Activated CD4-positive, alpha-beta T cell treated with anti-CD3 and anti-CD28 coated beads, Interleukin-2, Interleukin-4, amounts not matched to agents 100 ng/mL and 50 ng/mL, durations not matched to agents 16 hours and 8 hours (primary cell): ENCODE results near the gene ZBTB1.
"Not testable (repeated sequence)": the region's sequence is repeated elsewhere in the genome, so short reads cannot be mapped to it uniquely, and the experiment has no call there.

ENCODE experiments used
- DNase-seq: peaks from one replicate; pipeline ENCODE4 v3.0.0-alpha.2; 2020; ENCODE audit warnings: low spot score

ZBTB1 gene

DNA sequence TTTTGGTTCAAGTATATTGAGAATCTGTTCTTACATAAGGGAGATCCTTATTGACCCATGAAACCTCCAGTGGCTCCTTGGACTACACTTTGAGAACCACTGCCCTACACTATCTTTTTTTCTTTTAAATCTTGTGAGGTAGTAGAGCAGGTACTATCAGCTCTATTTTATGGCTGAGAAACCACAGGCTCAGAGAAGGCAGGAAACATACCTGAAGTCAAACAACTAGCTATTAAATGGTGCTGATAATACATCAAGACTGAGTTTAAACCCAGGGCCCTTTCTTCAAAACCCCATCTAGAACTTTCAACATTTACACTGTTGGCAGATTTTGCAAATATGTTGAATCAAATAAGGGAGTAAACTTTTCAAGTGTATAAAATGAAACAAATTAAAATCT, 7.8 kb upstream of the ZBTB1 start:
- DNase-seq, result no peak

DNA sequence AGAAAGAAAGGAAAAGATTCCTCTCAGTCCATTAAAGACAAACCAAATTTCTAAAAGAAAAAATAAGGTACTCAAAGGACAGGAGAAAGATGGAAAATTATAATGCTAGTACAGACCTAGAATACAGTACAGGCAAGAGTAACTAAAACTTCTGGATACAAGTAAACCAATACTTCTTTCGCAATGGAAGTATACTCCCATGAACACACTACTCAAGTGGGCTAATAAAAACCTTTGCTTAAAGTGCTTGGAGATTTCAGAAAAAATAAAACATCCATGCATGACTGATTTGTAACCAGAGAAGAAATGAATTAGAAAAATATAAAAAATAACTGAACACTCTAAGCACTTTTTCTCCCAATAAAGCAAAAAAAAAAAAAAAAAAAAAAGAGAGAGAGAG, 4.5 kb upstream of the ZBTB1 start:
- DNase-seq, result no peak

DNA sequence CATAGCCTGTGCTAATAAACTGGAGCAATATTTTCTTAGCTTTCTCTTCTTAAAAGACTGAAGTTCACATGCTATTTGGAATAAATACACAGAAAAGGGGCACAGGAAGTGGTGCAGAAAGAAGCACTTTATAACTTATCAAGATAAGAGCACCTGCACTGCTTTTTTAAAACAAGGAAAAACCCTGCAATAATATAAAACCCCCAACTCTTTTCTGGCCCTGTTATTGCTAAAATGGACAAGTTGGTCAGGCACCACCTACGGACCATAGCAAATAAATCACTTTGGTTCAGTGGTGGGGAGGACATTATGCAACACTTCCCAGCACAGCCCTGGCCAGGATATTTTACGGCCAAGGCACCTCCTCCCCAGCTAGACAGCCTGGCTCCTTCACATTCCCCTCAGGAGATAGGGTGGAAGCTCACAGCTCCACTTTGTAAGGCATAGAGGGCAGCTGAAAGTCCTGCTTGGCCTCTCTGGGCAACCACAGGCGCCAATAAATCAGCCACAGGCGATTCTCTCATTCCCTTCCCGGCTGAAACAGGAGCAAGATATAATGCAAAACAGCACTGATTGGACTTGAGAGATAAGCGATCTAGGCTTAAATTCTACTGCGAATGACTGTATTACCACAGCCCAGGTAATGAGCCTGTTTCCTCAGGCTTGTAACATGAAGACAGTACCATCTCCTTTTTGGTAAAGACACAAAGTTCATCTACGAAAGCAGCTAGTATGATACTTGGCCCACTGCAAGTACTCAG, 3.0 kb upstream of the ZBTB1 start:
- DNase-seq, result no peak

DNA sequence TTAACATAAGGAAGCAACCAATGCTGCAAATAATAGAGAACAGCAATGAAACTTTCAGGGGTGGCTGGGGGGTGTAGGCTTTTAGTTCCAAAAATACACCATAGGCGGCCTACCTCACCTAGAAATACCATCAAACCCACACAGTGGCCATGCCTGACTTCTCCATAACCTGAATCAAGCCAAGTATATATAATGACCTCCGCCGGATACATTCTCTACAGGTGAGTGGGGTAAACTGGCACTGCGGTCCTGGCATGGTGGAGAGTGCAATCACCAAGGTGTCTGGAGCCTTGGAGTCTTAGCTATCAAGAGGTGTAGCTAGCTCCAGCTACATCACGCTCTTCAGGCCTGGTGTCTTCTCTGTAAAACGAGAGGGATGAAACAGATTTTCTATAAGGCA, 2.1 kb upstream of the ZBTB1 start:
- DNase-seq, result no peak

DNA sequence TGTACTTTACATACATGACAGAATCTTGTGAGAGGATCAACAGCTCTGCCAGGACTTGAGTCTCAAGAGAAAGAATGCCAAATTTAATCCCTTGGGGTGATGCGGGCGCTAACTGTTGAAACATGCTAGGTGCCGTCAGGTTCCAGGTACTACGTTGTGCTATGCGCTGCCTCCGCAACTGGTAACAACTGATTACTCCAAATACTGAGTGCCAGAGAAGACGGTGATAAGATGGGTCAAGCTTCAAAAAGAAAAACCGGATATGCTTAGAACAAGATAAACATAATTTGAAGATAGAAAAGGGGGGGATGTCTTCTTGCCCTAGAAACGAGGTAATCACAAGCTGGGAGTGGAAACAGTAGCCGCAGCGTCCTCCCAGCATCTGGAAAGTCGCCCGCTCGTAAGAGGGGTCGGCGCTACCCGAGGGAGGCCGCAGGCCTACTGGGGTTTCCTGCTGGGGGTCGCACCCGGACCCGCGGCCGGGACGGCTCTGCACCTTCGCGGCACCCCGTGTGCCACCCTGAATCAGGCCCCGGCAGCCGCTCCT, 1.6 kb upstream of the ZBTB1 start:
- DNase-seq, result no peak

DNA sequence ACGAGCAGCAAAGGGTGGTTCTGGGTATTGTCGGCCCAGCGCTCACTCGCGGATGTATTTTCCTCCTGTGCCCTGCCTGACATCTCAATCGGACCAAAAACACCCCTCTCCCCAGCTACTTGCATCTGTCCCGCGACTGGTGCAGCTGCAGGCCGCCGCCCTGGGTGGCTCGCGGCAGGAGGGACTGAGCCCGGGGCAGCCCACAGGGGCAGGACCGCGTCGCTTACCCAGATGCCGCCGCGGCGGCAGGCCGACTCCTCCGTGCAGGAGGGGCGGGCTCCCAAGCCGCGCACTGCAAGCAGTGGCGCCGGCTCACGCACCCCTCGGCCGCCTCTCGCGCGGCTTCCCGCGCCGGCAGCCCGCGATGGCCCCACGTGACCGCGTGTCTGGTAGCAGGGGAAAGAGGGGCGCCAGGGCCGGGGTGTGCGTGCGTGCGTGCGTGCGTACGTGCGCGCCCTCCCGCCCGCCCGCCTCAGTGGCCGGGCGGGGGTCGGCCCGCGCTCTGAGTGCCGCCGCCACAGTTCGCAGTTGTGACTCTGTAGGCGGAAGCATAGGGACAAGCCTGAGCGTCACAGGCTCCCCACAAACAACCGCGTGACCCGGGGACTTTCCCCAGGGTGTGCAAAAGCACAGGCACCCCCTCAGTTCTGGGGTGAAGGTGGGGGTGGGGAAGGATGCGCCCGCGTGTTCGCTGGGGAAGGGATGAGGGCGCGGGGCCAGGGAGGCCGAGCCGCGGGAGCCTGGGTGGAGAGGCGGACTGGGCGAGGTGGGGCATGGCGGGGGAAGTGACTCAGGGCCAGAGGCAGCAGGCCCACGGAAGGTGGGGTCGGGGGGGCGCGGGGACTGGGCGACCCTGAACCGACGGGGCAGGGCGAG, 898 bp upstream of the ZBTB1 start, which contains the start of gene ZBTB25:
TSS of gene ZBTB25 (minus strand) at position 405 of the 876 bp plus-strand sequence. CDS start 13,305 bp downstream, outside the sequence.
- peak; percentile 96 for DNase-seq

DNA sequence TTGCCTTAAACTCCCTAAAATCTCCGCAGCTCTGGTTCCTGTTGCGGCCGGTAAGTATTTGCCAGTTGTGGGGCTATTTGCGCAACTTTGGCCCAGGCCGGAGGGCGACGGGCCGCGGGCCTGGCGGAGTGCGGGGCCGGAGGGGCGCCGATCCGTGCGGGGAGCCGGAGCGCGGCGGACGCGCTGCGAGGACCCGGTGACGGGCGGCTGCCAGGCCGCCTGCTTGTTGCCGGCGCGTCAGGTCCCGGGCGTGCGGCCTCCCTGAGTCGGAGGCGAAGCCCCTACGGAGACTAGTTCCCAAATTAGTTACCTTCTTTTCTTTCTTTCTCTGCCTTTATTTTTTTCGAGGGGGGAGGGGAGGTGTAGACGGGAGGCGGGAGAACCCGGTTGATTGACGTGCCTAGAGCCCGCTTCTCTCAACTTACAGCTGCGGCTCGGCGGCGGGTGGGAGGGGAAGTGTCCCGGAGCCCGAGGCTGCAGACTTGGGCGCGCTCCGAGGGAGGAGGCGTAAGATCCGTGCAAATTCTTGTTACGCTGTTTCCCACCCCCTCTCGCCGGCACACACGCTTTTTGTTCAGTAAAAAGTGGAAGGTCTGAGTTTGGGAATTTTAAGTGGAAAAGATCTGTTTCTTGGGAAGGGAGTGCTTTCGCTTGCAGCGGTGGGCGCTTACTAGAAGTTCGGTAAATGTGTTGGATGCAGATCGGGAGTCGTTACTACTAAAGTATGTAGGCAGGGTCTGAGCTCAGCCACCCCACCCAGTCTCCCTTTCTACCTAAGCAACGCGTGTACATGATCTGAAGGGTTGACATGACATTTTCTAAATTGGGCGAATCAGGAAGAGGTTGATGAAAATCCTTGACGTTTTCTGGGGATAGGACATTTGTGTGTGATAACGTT, 576 bp downstream of the ZBTB1 start:
- DNase-seq, result peak; percentile 89

DNA sequence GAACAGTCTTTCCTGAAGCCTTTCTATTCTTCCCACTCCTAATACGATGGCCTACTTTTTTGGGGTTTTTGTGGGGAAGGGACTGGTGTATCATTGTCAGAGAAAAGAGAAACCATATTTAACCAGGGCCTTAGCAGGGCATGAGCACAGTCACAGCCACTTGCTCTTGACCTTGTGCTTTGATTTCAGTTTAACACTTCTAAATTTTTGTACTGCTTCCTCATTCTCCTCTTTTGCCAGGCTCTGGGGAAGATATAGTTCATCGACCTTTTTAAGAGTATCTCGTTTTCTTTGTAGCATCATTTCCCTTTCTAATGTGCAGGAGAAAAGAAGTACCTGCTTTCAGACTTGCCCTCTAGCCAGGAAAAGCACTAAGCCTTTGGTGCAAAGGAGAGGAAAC, 2.2 kb downstream of the ZBTB1 start:
- DNase-seq, result no peak

DNA sequence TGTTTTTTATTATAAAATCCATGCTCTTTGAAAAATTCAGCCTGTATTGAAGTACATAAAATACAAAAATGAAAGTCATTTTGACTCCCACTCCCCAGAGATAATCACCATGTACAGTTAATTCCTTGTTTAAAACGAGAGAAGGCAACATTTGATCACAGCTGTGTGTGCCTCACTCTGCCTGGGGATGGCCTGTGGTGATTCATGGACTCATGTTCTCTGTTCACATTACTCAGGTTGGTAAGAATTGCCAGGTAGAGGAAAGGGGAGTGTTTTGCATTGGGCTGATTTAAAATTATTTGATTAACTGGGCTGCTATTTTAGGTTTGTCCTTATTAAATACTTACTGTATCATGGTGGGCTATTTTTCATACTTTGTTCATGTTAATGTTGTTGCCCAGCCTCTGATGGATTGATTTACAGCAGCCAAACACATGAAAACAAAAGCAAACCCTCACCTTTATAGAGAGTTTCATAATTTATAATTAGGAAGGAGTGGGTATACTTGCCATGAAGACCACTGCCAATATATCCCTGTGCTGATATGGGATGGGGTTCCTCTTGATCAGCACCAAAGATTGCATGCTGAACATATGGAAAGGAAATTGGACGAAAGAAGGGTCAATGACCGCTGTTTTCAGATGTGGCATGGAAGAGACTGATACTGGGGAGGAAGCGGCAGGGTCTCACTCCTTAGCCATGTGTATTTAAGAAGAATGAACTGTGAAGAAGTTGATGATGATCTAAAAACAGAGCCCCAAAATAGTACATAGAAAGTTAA, 3.0 kb downstream of the ZBTB1 start:
- peak; percentile 49 for DNase-seq

DNA sequence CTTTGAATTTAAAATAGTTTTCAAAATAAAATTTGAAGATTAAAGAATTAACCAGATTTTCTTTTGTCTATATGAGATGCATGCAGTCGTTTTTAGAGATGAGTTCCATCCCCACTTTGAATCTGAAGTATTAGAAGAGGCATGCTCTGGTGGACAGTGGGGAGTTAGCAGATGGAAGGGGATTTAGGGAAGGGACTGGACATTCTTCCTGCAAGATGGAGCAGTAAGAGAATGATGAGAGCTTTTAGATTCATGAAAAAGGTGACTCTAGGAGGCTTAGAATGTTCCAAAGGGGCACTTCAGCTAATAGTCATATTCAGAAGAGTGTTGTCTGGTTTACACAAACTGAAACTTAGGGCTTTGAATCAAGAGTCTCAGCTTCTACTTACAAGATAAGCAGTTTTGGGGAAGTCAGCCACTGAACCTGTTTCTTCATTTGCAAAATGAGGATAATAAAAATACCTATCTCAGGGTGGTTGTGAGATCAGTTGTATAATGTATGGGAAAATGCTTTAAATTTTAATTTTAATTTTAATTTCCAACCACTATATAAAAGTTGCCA, 3.7 kb downstream of the ZBTB1 start:
- DNase-seq, result peak; percentile 81

DNA sequence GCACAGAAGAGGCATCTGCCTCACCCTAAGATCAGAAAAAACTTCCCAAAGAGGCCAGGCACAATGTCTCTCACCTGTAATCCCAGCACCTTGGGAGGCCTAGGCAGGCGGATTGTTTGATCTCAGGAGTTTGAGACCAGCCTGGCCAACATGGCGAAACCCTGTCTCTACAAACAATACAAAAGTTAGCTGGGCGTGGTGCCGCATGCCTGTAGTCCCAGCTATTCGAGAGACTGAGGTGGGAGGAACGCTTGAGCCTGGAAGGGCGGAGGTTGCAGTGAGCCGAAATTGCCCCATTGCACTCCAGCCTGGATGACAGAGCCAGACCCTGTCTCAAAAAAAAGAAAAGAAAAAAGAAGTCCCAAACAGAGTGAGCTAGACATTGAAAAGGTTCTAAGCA, 4.5 kb downstream of the ZBTB1 start:
- DNase-seq, result no peak

DNA sequence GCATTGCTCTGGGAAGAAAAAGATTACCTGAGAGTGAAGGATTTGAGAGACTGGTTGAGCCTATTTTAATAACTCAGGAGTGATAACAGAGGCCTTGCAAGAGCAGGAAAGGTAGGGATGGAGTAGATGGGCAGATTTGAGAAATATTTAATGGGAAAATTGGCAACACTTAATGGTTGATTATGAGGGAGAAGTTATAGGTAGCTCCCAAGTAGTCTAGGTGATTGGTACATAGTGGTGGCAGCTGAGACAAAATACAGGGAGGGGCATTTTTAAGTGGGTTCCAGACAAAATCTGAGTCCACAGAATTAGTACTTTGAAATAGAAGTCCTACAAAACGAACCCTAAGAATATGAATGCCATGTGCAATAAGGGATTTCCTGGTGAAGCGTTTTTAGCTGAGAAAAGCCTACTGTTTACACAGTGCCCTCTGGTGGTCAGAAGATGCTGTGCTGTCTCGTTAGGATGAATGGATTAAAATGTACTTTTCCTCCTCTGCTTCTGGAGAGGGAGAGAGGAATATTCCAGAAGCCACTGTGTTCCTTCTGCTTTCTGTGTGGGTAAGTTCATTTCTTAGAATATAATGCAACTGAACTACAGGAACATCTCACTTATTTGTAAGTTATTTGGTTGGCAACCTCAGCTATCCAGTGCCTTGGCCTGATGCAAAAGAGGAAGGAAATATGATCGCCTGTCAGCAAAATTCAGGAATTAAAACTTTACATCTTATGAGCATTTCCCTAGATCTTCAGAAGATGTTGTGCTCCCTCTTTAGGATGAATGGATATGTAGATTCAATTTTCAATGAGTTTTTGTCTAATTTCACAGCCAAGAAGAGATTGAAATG, 6.5 kb downstream of the ZBTB1 start:
- DNase-seq, result peak; percentile 69

DNA sequence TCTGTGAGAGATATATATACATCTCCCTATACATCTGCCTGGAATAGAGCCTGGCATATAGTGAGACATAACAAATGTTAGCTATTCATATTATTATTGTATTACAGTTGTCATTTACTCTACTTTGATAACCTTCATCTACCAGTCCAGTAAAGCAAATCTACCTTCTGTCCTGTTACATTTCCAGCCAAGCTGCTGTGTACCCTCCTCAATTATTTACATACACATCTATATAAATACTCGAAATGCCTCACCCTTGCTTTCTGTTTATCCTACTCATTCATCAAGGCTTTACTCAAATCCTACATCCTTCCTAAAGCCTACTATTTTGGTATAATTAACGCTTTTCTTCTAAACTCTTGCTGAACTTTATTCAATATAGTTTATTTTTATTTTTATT, 8.7 kb downstream of the ZBTB1 start:
- DNase-seq, result no peak

DNA sequence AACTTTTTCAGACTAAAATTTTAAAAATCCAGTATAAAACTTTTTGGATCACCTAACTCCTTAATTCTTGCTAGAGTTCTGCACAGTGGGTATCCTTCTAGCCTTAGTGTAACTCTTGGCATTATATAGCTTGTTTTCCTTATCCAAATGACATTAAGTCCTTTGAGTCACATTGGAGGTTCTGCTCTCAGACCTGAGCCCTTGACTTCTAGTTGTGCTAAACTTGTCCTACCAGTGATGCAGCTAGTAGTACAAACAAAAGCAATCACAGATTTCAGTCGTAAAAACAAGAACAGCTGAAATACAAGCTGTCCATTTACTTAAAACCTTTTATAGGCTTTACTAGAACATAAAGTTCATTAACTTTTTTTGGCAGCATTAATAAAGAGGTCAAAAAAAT, 10.5 kb downstream of the ZBTB1 start:
- DNase-seq, result no peak

DNA sequence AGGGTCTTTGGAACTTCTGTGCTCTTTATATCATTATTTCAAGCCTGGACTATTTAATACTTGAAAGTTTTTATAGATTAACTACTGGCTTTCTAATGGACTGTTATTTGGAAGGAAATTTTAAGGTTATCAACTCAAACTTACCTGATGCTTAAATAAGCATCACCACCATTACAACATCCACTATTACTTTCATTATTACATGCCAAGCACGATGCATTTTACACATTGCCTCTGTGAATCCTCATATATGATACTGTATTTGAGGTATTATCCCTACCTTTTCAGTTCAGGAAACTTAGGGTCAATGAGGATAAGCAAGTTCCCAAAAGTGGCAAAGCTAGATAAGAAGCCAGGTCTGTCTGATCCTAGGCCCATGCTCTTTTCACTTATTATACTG, 12.4 kb downstream of the ZBTB1 start:
- DNase-seq, result no peak

DNA sequence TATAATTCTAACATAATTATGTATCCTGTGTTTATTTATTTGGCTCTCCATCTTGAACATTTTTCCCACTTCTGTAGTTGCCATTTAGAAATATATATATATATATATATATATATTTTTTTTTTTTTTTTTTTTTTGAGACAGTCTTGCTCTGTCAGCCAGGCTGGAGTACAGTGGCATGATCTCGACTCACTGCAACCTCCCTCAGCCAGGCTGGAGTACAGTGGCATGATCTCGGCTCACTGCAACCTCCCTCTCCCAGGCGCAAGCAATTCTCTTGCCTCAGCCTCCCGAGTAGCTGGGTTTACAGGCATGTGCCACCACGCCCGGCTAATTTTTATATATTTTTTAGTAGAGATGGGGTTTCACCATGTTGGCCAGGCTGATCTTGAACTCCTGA, 13.1 kb downstream of the ZBTB1 start:
- not testable (repeated sequence) for DNase-seq

DNA sequence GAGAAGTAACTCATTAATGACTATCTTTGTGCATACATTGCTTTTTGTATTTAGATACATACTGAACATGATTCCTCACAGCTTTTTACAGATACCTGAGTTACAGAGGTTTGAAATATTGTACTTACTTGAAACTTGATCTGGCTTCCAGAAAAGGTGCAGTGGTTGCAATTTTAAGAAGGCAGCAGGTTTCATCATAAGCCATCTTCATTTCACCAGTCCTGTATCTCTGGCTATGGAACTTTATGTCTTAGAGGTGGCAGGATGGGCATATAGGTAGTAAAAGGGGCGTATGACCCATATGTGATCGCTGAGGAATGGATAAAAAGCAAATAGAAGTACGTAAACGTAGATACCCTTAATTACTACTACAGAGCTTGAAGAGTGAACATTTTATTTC, 13.7 kb downstream of the ZBTB1 start:
- no peak for DNase-seq

DNA sequence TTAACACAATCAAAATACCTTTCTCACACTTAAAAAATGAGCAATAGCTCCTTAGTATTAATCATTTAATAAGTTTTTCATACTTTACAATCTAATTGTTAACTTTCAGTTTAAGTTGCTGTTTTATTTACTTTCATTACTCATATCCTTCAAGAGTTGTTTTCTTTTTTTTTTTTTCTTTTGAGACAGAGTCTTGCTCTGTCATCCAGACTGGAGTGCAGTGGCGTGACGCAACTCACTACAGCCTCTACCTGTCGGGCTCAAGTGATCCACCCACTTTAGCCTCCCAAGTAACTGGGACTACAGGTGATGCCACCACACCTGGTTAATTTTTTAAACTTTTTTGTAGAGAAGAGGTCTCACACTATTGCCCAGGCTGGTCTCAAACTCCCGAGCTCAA, 16.1 kb downstream of the ZBTB1 start:
- no peak for DNase-seq

DNA sequence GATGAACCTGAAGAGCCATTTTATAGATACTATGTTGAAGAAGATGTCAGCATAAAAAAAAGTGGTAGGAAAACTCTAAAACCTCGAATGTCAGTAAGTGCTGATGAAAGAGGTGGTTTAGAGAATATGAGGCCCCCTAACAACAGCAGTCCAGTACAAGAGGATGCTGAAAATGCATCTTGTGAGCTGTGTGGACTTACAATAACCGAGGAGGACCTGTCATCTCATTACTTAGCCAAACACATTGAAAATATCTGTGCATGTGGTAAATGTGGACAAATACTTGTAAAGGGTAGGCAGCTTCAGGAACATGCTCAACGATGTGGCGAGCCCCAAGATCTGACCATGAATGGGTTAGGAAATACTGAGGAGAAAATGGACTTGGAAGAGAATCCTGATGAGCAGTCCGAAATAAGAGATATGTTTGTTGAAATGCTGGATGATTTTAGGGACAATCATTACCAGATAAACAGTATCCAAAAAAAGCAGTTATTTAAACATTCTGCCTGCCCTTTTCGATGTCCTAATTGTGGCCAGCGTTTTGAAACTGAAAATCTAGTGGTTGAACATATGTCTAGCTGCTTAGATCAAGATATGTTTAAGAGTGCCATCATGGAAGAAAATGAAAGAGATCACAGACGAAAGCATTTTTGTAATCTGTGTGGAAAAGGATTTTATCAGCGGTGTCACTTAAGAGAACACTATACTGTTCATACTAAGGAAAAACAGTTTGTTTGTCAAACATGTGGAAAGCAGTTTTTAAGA, 18.2 kb downstream of the ZBTB1 start:
- no peak for DNase-seq
